OCI-LY1 (cell line): ENCODE results near the gene DUT.
"Not testable (repeated sequence)": the region's sequence is repeated elsewhere in the genome, so short reads cannot be mapped to it uniquely, and the experiment has no call there.

Experiments used
- H2AFZ ChIP-seq: fragments of 200-600 bp; sonication (generic), shearing (Covaris generic); 2 replicates; pipeline ENCODE4 v1.6.0; 2014; ENCODE audit warnings: antibody characterized with exemption, mild to moderate bottlenecking, low read length
- H3F3A ChIP-seq: fragments of 200-600 bp; sonication (generic), shearing (Covaris generic); 2 replicates; pipeline ENCODE4 v1.6.0; 2014; ENCODE audit warnings: mild to moderate bottlenecking, antibody characterized with exemption, low read length, moderate library complexity; ENCODE audit not compliant: insufficient read depth
- H3K27ac ChIP-seq: fragments of 200-600 bp; sonication (generic); 2 replicates; pipeline ENCODE4 v1.5.1; 2014; ENCODE audit warnings: low read length, mixed run types, mild to moderate bottlenecking, low read depth; ENCODE audit not compliant: poor library complexity, severe bottlenecking
- H3K27me3 ChIP-seq: fragments of 200-600 bp; sonication (generic); 2 replicates; pipeline ENCODE4 v1.6.0; 2014; ENCODE audit warnings: antibody characterized with exemption, mild to moderate bottlenecking, low read length, moderate library complexity; ENCODE audit not compliant: insufficient read depth
- H3K36me3 ChIP-seq: fragments of 200-600 bp; sonication (generic); 2 replicates; pipeline ENCODE4 v1.6.1; 2014; ENCODE audit warnings: mild to moderate bottlenecking, antibody characterized with exemption, low read length, moderate library complexity, mixed read lengths; ENCODE audit not compliant: insufficient read depth
- H3K4me1 ChIP-seq: fragments of 200-600 bp; sonication (generic); 2 replicates; pipeline ENCODE4 v1.5.1; 2014; ENCODE audit warnings: mild to moderate bottlenecking, low read length, moderate library complexity; ENCODE audit not compliant: insufficient read depth, severe bottlenecking
- H3K4me2 ChIP-seq: fragments of 200-600 bp; sonication (generic), shearing (Covaris generic); 2 replicates; pipeline ENCODE4 v1.6.1; 2014; ENCODE audit warnings: low read length
- H3K4me3 ChIP-seq: fragments of 200-600 bp; sonication (generic); 2 replicates; pipeline ENCODE4 v1.5.1; 2014; ENCODE audit warnings: low read length, low read depth, mild to moderate bottlenecking, mixed read lengths; ENCODE audit not compliant: poor library complexity, severe bottlenecking
- H3K79me2 ChIP-seq: fragments of 200-600 bp; shearing (Covaris generic); 2 replicates; pipeline ENCODE4 v1.6.1; 2016; ENCODE audit warnings: mixed run types, low read length, mixed read lengths; ENCODE audit not compliant: insufficient read depth
- H3K9ac ChIP-seq: fragments of 200-600 bp; sonication (generic), shearing (Covaris generic); 2 replicates; pipeline ENCODE4 v1.6.1; 2014; ENCODE audit warnings: mild to moderate bottlenecking, low read length, mixed read lengths
- H3K9me2 ChIP-seq: fragments of 200-600 bp; sonication (generic), shearing (Covaris generic); 2 replicates; pipeline ENCODE4 v1.6.1; 2014; ENCODE audit warnings: low read depth, mild to moderate bottlenecking, low read length, mixed read lengths
- H3K9me3 ChIP-seq: fragments of 200-600 bp; shearing (Covaris generic); 2 replicates; pipeline ENCODE4 v1.6.1; 2014; ENCODE audit warnings: low read length, mixed read lengths
- H4K20me1 ChIP-seq: fragments of 200-600 bp; sonication (generic), shearing (Covaris generic); 2 replicates; pipeline ENCODE4 v1.6.0; 2016; ENCODE audit warnings: mild to moderate bottlenecking, low read length; ENCODE audit not compliant: insufficient read depth
- EZH2 ChIP-seq: fragments of 200-600 bp; sonication (generic), shearing (Covaris generic); IDR thresholded peaks from 2 replicates; pipeline ENCODE4 v1.8.0; 2017; ENCODE audit warnings: borderline replicate concordance, mixed run types, mild to moderate bottlenecking, antibody characterized with exemption, low read length, moderate library complexity, mixed read lengths
- TF ChIP-seq, protein P1 (sequence below): fragments of 200-600 bp; sonication (generic), shearing (Covaris generic); IDR thresholded peaks from 2 replicates; pipeline ENCODE4 v1.5.1; 2017; ENCODE audit warnings: mild to moderate bottlenecking, antibody characterized with exemption, low read length, moderate library complexity, mixed read lengths

Gene DUT

DNA sequence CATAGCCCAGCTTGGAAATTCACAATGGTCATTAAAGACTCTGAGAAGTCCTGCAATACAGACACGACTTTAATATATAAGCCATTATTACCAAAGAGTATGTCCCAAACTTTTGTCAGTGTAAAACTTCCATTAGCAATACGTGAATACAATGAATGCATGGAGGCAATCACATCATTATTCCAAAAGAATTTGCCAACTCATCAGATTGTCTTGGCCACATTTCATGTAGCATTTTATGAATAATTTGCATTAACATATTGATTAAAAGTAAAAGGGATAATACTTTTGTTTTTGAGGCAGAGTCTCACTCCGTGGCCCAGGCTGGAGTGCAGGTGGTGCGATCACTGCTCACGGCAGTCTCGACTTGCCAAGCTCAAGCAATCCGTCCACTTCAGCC is 7.9 kb upstream of the DUT start:
- no peaks in the 10 kb centered on the region for H3F3A ChIP-seq
- no peaks in the 10 kb centered on the region for H4K20me1 ChIP-seq
- H3K4me2 ChIP-seq: no peak overlapping the region
- no peaks in the 10 kb centered on the region for H3K27me3 ChIP-seq
- H3K9me3 ChIP-seq: no peaks in the 10 kb centered on the region
- no peak for TF ChIP-seq EZH2
- TF ChIP-seq, protein P1, sequence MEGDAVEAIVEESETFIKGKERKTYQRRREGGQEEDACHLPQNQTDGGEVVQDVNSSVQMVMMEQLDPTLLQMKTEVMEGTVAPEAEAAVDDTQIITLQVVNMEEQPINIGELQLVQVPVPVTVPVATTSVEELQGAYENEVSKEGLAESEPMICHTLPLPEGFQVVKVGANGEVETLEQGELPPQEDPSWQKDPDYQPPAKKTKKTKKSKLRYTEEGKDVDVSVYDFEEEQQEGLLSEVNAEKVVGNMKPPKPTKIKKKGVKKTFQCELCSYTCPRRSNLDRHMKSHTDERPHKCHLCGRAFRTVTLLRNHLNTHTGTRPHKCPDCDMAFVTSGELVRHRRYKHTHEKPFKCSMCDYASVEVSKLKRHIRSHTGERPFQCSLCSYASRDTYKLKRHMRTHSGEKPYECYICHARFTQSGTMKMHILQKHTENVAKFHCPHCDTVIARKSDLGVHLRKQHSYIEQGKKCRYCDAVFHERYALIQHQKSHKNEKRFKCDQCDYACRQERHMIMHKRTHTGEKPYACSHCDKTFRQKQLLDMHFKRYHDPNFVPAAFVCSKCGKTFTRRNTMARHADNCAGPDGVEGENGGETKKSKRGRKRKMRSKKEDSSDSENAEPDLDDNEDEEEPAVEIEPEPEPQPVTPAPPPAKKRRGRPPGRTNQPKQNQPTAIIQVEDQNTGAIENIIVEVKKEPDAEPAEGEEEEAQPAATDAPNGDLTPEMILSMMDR: no peak
- no peaks in the 10 kb centered on the region for H3K79me2 ChIP-seq
- H3K4me1 ChIP-seq: no peaks in the 10 kb centered on the region
- no peak overlapping the region for H3K27ac ChIP-seq
- H3K36me3 ChIP-seq: no peaks in the 10 kb centered on the region
- H3K9ac ChIP-seq: no peak overlapping the region
- H3K9me2 ChIP-seq: no peaks in the 10 kb centered on the region
- no peak overlapping the region for H3K4me3 ChIP-seq
- no peak overlapping the region for H2AFZ ChIP-seq

DNA sequence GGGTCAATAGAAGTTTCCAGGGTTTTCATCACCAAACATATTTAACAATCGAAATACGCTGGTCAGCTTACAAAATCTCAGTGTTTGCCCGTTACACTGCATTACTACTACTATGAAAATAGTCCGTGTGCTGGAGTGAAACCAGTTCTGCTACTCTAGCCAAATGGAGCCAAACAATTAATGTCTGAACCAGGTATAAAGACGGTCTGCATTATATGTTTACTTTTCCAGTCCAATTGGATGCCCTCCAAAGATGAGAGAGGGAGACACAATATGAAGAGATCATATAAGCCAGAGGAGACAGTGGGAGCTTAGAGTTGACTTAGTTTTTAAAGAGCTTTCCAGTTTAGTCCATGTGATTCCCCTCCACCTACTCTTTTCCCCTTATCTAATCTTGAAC is 6.3 kb upstream of the DUT start:
- no peaks in the 10 kb centered on the region for H3K9me2 ChIP-seq
- H3F3A ChIP-seq: no peaks in the 10 kb centered on the region
- H3K4me1 ChIP-seq: peaks cover 3% of the 10 kb centered on the region
- TF ChIP-seq EZH2: no peak
- TF ChIP-seq, protein P1: no peak
- no peaks in the 10 kb centered on the region for H3K27me3 ChIP-seq
- no peak overlapping the region for H2AFZ ChIP-seq
- H3K9me3 ChIP-seq: no peaks in the 10 kb centered on the region
- H3K36me3 ChIP-seq: no peaks in the 10 kb centered on the region
- H3K79me2 ChIP-seq: no peaks in the 10 kb centered on the region
- no peak overlapping the region for H3K27ac ChIP-seq
- no peaks in the 10 kb centered on the region for H4K20me1 ChIP-seq
- no peak overlapping the region for H3K9ac ChIP-seq
- no peak overlapping the region for H3K4me3 ChIP-seq
- H3K4me2 ChIP-seq: no peak overlapping the region

DNA sequence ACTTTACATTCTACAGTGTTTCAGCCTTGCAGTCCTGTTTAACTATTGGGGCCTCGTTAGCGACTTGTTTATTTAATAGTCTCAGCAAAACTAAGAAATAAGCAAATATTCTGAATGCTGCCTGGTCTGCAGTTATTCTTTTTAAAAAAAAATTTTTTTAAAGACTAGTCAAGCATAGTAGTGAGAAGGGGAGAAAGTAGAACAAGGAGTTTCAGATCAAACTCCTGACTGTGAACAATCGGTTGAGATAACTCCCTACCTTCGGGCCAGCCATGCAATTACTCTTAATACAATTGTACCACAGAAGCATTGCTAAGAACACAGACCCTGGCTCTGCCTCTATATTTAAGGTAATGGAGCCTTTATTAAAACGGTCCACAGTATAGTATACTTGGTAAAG is 5.8 kb upstream of the DUT start:
- Histone ChIP-seq H3K27ac (no peak overlapping the region), H3K9me3 (no peaks in the 10 kb centered on the region), H3K4me1 (peaks cover 8% of the 10 kb centered on the region), H3K9ac (no peak overlapping the region), H4K20me1 (no peaks in the 10 kb centered on the region), H3K36me3 (no peaks in the 10 kb centered on the region), H3K9me2 (no peaks in the 10 kb centered on the region), H3F3A (no peaks in the 10 kb centered on the region), H2AFZ (no peak overlapping the region), H3K4me3 (no peak overlapping the region), H3K79me2 (no peaks in the 10 kb centered on the region), H3K4me2 (no peak overlapping the region), H3K27me3 (no peaks in the 10 kb centered on the region)
- no peak for TF ChIP-seq EZH2
- TF ChIP-seq, protein P1: no peak

DNA sequence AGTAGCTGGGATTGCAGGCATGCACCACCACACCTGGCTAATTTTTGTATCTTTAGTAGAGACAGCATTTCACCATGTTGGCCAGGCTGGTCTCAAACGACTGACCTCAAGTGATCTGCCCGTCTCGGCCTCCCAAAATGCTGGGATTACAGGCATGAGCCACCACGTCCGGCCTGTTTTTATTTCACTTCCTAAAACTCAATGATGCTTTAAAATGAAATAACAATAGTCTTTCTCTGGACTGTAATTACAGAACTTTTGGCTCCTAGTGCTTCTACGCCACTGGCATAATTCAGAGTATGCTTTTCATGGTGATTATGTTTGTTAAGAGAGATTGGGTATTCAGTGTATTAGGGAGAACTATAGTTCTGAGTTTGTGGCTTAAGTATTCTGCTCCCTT is 5.0 kb upstream of the DUT start:
- not testable (repeated sequence) for H3K9ac ChIP-seq, H3K4me3 ChIP-seq, H3K27ac ChIP-seq, H3K36me3 ChIP-seq, H3K9me3 ChIP-seq, H2AFZ ChIP-seq, H3K4me2 ChIP-seq, H3F3A ChIP-seq, H3K9me2 ChIP-seq, H3K27me3 ChIP-seq, H4K20me1 ChIP-seq, H3K79me2 ChIP-seq
- H3K4me1 ChIP-seq: peaks cover 11% of the 10 kb centered on the region
